ENCODE measurements around the gene IL31RA.

IL31RA gene

GRCh38 chr5:55925712-55926111 is 74.6 kb downstream of the IL31RA start:
- no peak overlapping the region for H2BK12ac ChIP-seq (ENCODE audit: low read length)
- WGBS (ENCODE audit: extremely low coverage, insufficient coverage, insufficient read length), result no CpG with 5 or more reads among the region's 5 CpGs

DNA sequence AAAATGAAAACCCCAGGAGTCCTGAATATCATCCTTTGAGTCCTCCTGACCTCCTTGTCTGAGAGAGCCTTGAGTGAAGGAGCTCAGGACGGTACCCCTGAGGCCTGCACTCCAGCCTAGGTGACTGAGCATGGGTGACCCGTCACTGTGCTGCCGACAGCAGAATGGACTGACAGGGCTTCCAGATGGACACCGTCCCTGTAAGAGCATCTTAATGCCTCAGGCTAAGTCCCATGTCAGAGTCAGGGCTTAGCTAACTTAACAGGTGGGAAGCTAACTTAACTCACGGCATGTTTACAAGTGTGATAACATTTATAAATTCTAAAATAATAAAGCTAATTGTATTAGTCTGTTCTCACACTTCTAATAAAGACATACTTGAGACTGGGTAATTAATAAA is 75.3 kb downstream of the IL31RA start:
- H3K23ac ChIP-seq (ENCODE audit: low read length), result no peak overlapping the region
- H3K14ac ChIP-seq (ENCODE audit: low read length), result peak overlapping the region; percentile 51
- H2AFZ ChIP-seq (ENCODE audit: insufficient read depth, low read length, poor library complexity), result no peak overlapping the region
- no CpG with 5 or more reads among the region's 5 CpGs for WGBS (ENCODE audit: extremely low coverage, insufficient coverage, insufficient read length)
- peak overlapping the region; percentile 48 for H4K12ac ChIP-seq (ENCODE audit: low read depth, low read length)
- H3K4me1 ChIP-seq (ENCODE audit: control insufficient read depth in 1 of 2, insufficient read depth in 2 of 2, low read length in 2 of 2), result peaks cover 2 to 4% of the 10 kb centered on the region in 2 experiments
- H3K9ac ChIP-seq (ENCODE audit: low read length), result no peak overlapping the region
- no peak overlapping the region for H2BK5ac ChIP-seq (ENCODE audit: low read depth, low read length, poor library complexity)
- no peaks in the 10 kb centered on the region for H3K36me3 ChIP-seq (ENCODE audit: control insufficient read depth in 1 of 2, insufficient read depth in 2 of 2, low read length in 2 of 2)
- no peak overlapping the region for H3K4me3 ChIP-seq (ENCODE audit: low read depth, low read length)
- no peak overlapping the region for H3K4ac ChIP-seq (ENCODE audit: low read depth, low read length)
- no peaks in the 10 kb centered on the region for H3K9me3 ChIP-seq (ENCODE audit: insufficient read depth, low read depth, low read length)
- no peak overlapping the region for H2BK12ac ChIP-seq (ENCODE audit: low read length)
- no peaks in the 10 kb centered on the region for H3K27me3 ChIP-seq (ENCODE audit: insufficient read depth, low read length)
- H2AK5ac ChIP-seq (ENCODE audit: low read length), result no peak overlapping the region
- H4K91ac ChIP-seq (ENCODE audit: low read depth, low read length), result peak overlapping the region; percentile 47
- peak in 1 of 2 donors; percentile 66 for DNase-seq
- peak overlapping the region; percentile 54 for H2BK120ac ChIP-seq (ENCODE audit: insufficient read depth, low read length, poor library complexity)
- no peaks in the 10 kb centered on the region for H3K79me2 ChIP-seq (ENCODE audit: control insufficient read depth, insufficient read depth, low read length, poor library complexity)
- peaks cover 17% of the 10 kb centered on the region for H3K79me1 ChIP-seq (ENCODE audit: low read length)
- no peak overlapping the region for H3K4me2 ChIP-seq (ENCODE audit: low read length)
- no peak overlapping the region for H3K18ac ChIP-seq (ENCODE audit: low read length)
- H3K27ac ChIP-seq (ENCODE audit: low read depth, low read length), result peak overlapping the region; percentile 43
- no peak overlapping the region for H4K8ac ChIP-seq (ENCODE audit: low read depth, low read length)

More at GRCh38 chr5:55925712-55926111, 74.6 kb downstream of the IL31RA start:
- H3K4ac ChIP-seq (ENCODE audit: low read depth, low read length), result no peak overlapping the region
- H2AK5ac ChIP-seq (ENCODE audit: low read length), result no peak overlapping the region
- no peaks in the 10 kb centered on the region for H3K79me2 ChIP-seq (ENCODE audit: control insufficient read depth, insufficient read depth, low read length, poor library complexity)
- no peaks in the 10 kb centered on the region for H3K36me3 ChIP-seq (ENCODE audit: control insufficient read depth in 1 of 2, insufficient read depth in 2 of 2, low read length in 2 of 2)
- no peak overlapping the region for H4K12ac ChIP-seq (ENCODE audit: low read depth, low read length)
- no peak overlapping the region for H3K23ac ChIP-seq (ENCODE audit: low read length)
- H3K4me2 ChIP-seq (ENCODE audit: low read length), result no peak overlapping the region
- no peak overlapping the region for H2AFZ ChIP-seq (ENCODE audit: insufficient read depth, low read length, poor library complexity)
- H3K79me1 ChIP-seq (ENCODE audit: low read length), result peaks cover 17% of the 10 kb centered on the region
- no peak overlapping the region for H2BK120ac ChIP-seq (ENCODE audit: insufficient read depth, low read length, poor library complexity)
- no peak overlapping the region for H4K8ac ChIP-seq (ENCODE audit: low read depth, low read length)
- H2BK5ac ChIP-seq (ENCODE audit: low read depth, low read length, poor library complexity), result no peak overlapping the region
- no peaks in the 10 kb centered on the region for H3K9me3 ChIP-seq (ENCODE audit: insufficient read depth, low read depth, low read length)
- H3K27me3 ChIP-seq (ENCODE audit: insufficient read depth, low read length), result no peaks in the 10 kb centered on the region
- DNase-seq, result peak; percentile 56 to 84
- no peak overlapping the region for H3K14ac ChIP-seq (ENCODE audit: low read length)
- H3K9ac ChIP-seq (ENCODE audit: low read length), result no peak overlapping the region
- no peak overlapping the region for H3K4me3 ChIP-seq (ENCODE audit: low read depth, low read length)
- peaks cover 2 to 4% of the 10 kb centered on the region in 2 experiments for H3K4me1 ChIP-seq (ENCODE audit: control insufficient read depth in 1 of 2, insufficient read depth in 2 of 2, low read length in 2 of 2)
- no peak overlapping the region for H4K91ac ChIP-seq (ENCODE audit: low read depth, low read length)
- H3K18ac ChIP-seq (ENCODE audit: low read length), result no peak overlapping the region
- no peak overlapping the region for H3K27ac ChIP-seq (ENCODE audit: low read depth, low read length)

DNA sequence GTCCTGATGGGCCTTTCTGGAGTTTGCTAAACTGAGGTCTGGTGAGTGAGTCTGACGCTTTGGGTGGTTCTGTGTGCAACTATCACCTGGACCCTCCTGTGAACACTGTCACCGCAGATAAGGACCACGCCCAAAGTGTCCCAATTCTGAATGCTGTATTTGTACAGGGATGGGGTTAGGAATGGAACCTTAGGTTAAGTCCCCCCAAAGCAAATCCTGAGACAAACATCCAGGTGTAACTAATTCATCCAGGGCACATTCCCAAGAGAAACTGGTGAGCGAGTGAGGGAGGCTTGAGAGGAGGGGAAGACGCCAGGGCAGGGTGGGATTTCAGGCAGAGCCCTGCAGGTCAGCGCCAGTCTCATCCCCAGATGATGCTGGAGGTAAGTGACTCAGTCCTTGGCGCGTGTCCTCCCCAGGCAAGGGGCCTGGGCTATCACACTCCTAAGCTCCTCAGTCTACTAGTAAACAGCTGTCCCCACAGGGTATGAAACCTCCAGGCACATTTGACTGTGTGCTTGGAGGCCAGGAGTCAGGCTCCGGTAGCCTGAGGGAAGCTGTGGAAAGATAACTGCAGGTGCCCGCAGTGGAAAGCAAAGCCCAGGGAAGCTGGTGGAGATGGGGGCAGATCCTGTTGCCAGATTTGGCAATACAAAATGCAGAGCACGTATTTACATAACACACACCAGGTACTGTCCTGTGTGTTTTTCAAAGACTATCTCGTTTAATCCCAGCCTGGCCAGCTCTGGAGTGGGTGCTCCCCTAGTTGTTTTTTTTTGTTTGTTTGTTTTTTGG is 76.9 kb downstream of the IL31RA start:
- Histone ChIP-seq H3K27ac (ENCODE audit: low read depth, low read length) (peak overlapping the region; percentile 63), H3K4me1 (ENCODE audit: control insufficient read depth in 1 of 2, insufficient read depth in 2 of 2, low read length in 2 of 2) (peaks cover 2 to 4% of the 10 kb centered on the region in 2 experiments), H3K18ac (ENCODE audit: low read length) (no peak overlapping the region), H3K23ac (ENCODE audit: low read length) (no peak overlapping the region), H3K79me2 (ENCODE audit: control insufficient read depth, insufficient read depth, low read length, poor library complexity) (no peaks in the 10 kb centered on the region), H2BK5ac (ENCODE audit: low read depth, low read length, poor library complexity) (peak overlapping the region; percentile 59), H3K14ac (ENCODE audit: low read length) (peak overlapping the region; percentile 39), H3K9ac (ENCODE audit: low read length) (no peak overlapping the region), H4K8ac (ENCODE audit: low read depth, low read length) (no peak overlapping the region), H3K27me3 (ENCODE audit: insufficient read depth, low read length) (no peaks in the 10 kb centered on the region), H2BK120ac (ENCODE audit: insufficient read depth, low read length, poor library complexity) (peak overlapping the region; percentile 68), H3K9me3 (ENCODE audit: insufficient read depth, low read depth, low read length) (no peaks in the 10 kb centered on the region), H4K12ac (ENCODE audit: low read depth, low read length) (no peak overlapping the region), H3K79me1 (ENCODE audit: low read length) (peaks cover 17% of the 10 kb centered on the region), H2BK12ac (ENCODE audit: low read length) (no peak overlapping the region), H3K4ac (ENCODE audit: low read depth, low read length) (no peak overlapping the region), H3K4me2 (ENCODE audit: low read length) (no peak overlapping the region), H4K91ac (ENCODE audit: low read depth, low read length) (peak overlapping the region; percentile 72), H2AFZ (ENCODE audit: insufficient read depth, low read length, poor library complexity) (no peak overlapping the region), H2AK5ac (ENCODE audit: low read length) (no peak overlapping the region), H3K4me3 (ENCODE audit: low read depth, low read length) (no peak overlapping the region), H3K36me3 (ENCODE audit: control insufficient read depth in 1 of 2, insufficient read depth in 2 of 2, low read length in 2 of 2) (no peaks in the 10 kb centered on the region)
- peak; percentile 99 to 100 for DNase-seq
- no CpG with 5 or more reads among the region's 12 CpGs for WGBS (ENCODE audit: extremely low coverage, insufficient coverage, insufficient read length)

DNA sequence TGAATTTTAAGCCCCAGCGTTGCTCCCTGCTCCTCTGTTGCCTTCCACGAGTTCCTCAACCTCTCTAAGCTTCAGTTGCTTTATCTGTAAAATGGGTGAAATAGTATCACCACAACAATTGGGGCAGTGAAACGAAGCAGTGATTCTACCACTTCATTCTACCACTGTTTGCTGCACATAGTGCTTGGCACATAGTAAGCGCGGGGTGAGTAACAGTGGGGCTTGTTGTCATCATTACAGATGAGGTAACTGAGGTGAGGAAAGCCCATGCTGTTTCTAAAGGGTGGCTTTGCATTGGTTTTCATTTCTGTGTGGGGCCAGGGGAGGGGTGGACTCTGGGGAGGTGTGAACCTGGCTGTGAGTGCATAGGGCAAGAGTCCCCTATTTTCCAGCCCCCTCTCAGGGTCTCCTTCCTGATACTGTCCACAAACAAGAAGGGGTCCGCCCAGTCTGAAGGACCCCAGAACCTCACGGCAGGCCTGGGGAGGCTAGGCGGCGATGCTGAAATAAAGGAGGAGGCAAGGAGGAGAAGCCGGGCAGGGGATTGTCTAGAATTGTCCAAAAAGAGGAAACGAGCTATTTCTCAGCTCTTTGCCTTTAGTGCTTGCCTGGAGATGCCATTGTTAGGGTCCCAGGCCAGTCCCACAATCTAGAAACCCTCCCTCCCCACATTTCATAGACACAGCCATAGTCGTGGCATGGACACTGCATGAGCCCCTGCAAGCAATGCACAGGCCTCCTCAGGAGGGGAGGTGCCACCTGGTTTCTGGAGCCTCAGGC is 78.1 kb downstream of the IL31RA start:
- H3K27me3 ChIP-seq (ENCODE audit: insufficient read depth, low read length), result no peaks in the 10 kb centered on the region
- peak overlapping the region; percentile 30 for H4K8ac ChIP-seq (ENCODE audit: low read depth, low read length)
- no peak overlapping the region for H3K9ac ChIP-seq (ENCODE audit: low read length)
- WGBS (ENCODE audit: extremely low coverage, insufficient coverage, insufficient read length), result no CpG with 5 or more reads among the region's 12 CpGs
- peaks cover 2 to 4% of the 10 kb centered on the region in 2 experiments for H3K4me1 ChIP-seq (ENCODE audit: control insufficient read depth in 1 of 2, insufficient read depth in 2 of 2, low read length in 2 of 2)
- H2BK12ac ChIP-seq (ENCODE audit: low read length), result peak overlapping the region; percentile 11
- H3K9me3 ChIP-seq (ENCODE audit: insufficient read depth, low read depth, low read length), result no peaks in the 10 kb centered on the region
- no peaks in the 10 kb centered on the region for H3K79me2 ChIP-seq (ENCODE audit: control insufficient read depth, insufficient read depth, low read length, poor library complexity)
- H3K36me3 ChIP-seq (ENCODE audit: control insufficient read depth in 1 of 2, insufficient read depth in 2 of 2, low read length in 2 of 2), result no peaks in the 10 kb centered on the region
- peak overlapping the region; percentile 28 for H3K27ac ChIP-seq (ENCODE audit: low read depth, low read length)
- H4K12ac ChIP-seq (ENCODE audit: low read depth, low read length), result no peak overlapping the region
- peaks cover 18% of the 10 kb centered on the region for H3K79me1 ChIP-seq (ENCODE audit: low read length)
- H2BK5ac ChIP-seq (ENCODE audit: low read depth, low read length, poor library complexity), result no peak overlapping the region
- DNase-seq, result peak; percentile 56 to 67
- H3K4me2 ChIP-seq (ENCODE audit: low read length), result no peak overlapping the region
- H2AK5ac ChIP-seq (ENCODE audit: low read length), result no peak overlapping the region
- peak overlapping the region; percentile 16 for H3K14ac ChIP-seq (ENCODE audit: low read length)
- no peak overlapping the region for H3K4me3 ChIP-seq (ENCODE audit: low read depth, low read length)
- peak overlapping the region; percentile 79 for H4K91ac ChIP-seq (ENCODE audit: low read depth, low read length)
- H2BK120ac ChIP-seq (ENCODE audit: insufficient read depth, low read length, poor library complexity), result peak overlapping the region; percentile 64
- H2AFZ ChIP-seq (ENCODE audit: insufficient read depth, low read length, poor library complexity), result no peak overlapping the region
- no peak overlapping the region for H3K4ac ChIP-seq (ENCODE audit: low read depth, low read length)
- no peak overlapping the region for H3K23ac ChIP-seq (ENCODE audit: low read length)
- no peak overlapping the region for H3K18ac ChIP-seq (ENCODE audit: low read length)

Data from trophoblast cell (in vitro differentiated cells and primary cell).